ENCODE measurements around the gene HEXIM2. TPM values are rescaled to one million over a fixed set of nuclear protein-coding genes. Genes with fewer than 3 reads are reported as not detected.
A peak's percentile ranks its signal among the peaks of the same experiment; 100 is the strongest.
"Not testable (repeated sequence)": the region's sequence is repeated elsewhere in the genome, so short reads cannot be mapped to it uniquely, and the experiment has no call there.

The HEXIM2 gene
- total RNA-seq, 3 donors from 2014 or later: 5.3 to 7.6 (median 6.2) TPM

- H3K36me3 Mint-ChIP-seq (ENCODE audit: insufficient read depth): no peaks in the 10 kb centered on the region
- ATAC-seq (no peak), DNase-seq (no peak)
- no peaks in the 10 kb centered on the region for H3K9me3 Mint-ChIP-seq
- peaks cover 2% of the 10 kb centered on the region for H3K4me1 Mint-ChIP-seq (ENCODE audit: low read depth)
- H3K4me3 Mint-ChIP-seq: no peak overlapping the region
- H3K27me3 Mint-ChIP-seq (ENCODE audit: low read depth): no peaks in the 10 kb centered on the region
Observed at GRCh38 chr17:45195424-45195823, 33.7 kb downstream of the HEXIM2 start.

- H3K36me3 Mint-ChIP-seq (ENCODE audit: insufficient read depth): no peaks in the 10 kb centered on the region
- H3K9me3 Mint-ChIP-seq: no peaks in the 10 kb centered on the region
- H3K4me1 Mint-ChIP-seq (ENCODE audit: low read depth): peaks cover 2% of the 10 kb centered on the region
- H3K4me3 Mint-ChIP-seq: no peak overlapping the region
- no peaks in the 10 kb centered on the region for H3K27me3 Mint-ChIP-seq (ENCODE audit: low read depth)
- ATAC-seq (no peak), DNase-seq (no peak)
Observed at GRCh38 chr17:45197108-45197507, 35.4 kb downstream of the HEXIM2 start.

- ATAC-seq (peak; percentile 100), DNase-seq (peak; percentile 87)
- H3K9me3 Mint-ChIP-seq: no peaks in the 10 kb centered on the region
- H3K36me3 Mint-ChIP-seq (ENCODE audit: insufficient read depth): no peaks in the 10 kb centered on the region
- H3K4me3 Mint-ChIP-seq: no peak overlapping the region
- peaks cover 2% of the 10 kb centered on the region for H3K4me1 Mint-ChIP-seq (ENCODE audit: low read depth)
- H3K27me3 Mint-ChIP-seq (ENCODE audit: low read depth): no peaks in the 10 kb centered on the region
Observed at GRCh38 chr17:45197555-45198334, 36.1 kb downstream of the HEXIM2 start.

GRCh38 chr17:45200701-45201100, 39.0 kb downstream of the HEXIM2 start:
- no peaks in the 10 kb centered on the region for H3K27me3 Mint-ChIP-seq (ENCODE audit: low read depth)

GRCh38 chr17:45201457-45201856, 39.8 kb downstream of the HEXIM2 start:
- Mint-ChIP-seq H3K27me3 (ENCODE audit: low read depth) (no peaks in the 10 kb centered on the region), H3K9me3 (no peaks in the 10 kb centered on the region), H3K4me3 (no peak overlapping the region), H3K36me3 (ENCODE audit: insufficient read depth) (no peaks in the 10 kb centered on the region), H3K4me1 (ENCODE audit: low read depth) (peaks cover 2% of the 10 kb centered on the region)
- ATAC-seq (no peak), DNase-seq (no peak)

More at GRCh38 chr17:45200701-45201100, 39.0 kb downstream of the HEXIM2 start:
- no peak overlapping the region for H3K4me3 Mint-ChIP-seq
- no peaks in the 10 kb centered on the region for H3K9me3 Mint-ChIP-seq
- ATAC-seq: no peak
- H3K36me3 Mint-ChIP-seq (ENCODE audit: insufficient read depth): no peaks in the 10 kb centered on the region
- DNase-seq: no peak
- H3K4me1 Mint-ChIP-seq (ENCODE audit: low read depth): peaks cover 2% of the 10 kb centered on the region

GRCh38 chr17:45201880-45202279, 40.2 kb downstream of the HEXIM2 start:
- H3K36me3 Mint-ChIP-seq (ENCODE audit: insufficient read depth); H3K27me3 Mint-ChIP-seq (ENCODE audit: low read depth); H3K4me1 Mint-ChIP-seq (ENCODE audit: low read depth); H3K9me3 Mint-ChIP-seq; H3K4me3 Mint-ChIP-seq; DNase-seq; ATAC-seq: not testable (repeated sequence)

- Mint-ChIP-seq H3K27me3 (ENCODE audit: low read depth) (no peaks in the 10 kb centered on the region), H3K4me3 (peak overlapping the region; percentile 88), H3K4me1 (ENCODE audit: low read depth) (peaks cover 39% of the 10 kb centered on the region), H3K9me3 (no peaks in the 10 kb centered on the region), H3K36me3 (ENCODE audit: insufficient read depth) (peaks cover 11% of the 10 kb centered on the region)
- peak; percentile 91 for DNase-seq
- ATAC-seq: no peak
Observed at GRCh38 chr17:45218895-45219661, 57.4 kb downstream of the HEXIM2 start.

Other genes starting within 250 kb of the HEXIM2 start
- gene GFAP, start 246.4 kb upstream of the HEXIM2 start, total RNA-seq: not detected
- 1 to 10 TPM; 2.4 to 4.8 (median 3.7) TPM for gene KIF18B, start 214.1 kb upstream of the HEXIM2 start, total RNA-seq
- gene C1QL1, start 193.6 kb upstream of the HEXIM2 start, total RNA-seq: not detected
- gene DCAKD, start 110.2 kb upstream of the HEXIM2 start, total RNA-seq: 10 to 100 TPM; 17.3 to 21.1 (median 19.1) TPM
- 100 to 1,000 TPM; 228 to 255 (median 241) TPM for gene NMT1, start 100.6 kb upstream of the HEXIM2 start, total RNA-seq
- gene PLCD3, start 29.4 kb upstream of the HEXIM2 start, total RNA-seq: 1 to 10 TPM; 3.5 to 5.5 (median 3.5) TPM
- 1 to 10 TPM; 4.5 to 5.7 (median 4.7) TPM for gene ACBD4, start 26.2 kb upstream of the HEXIM2 start, total RNA-seq
- gene HEXIM1, start 13.4 kb upstream of the HEXIM2 start, total RNA-seq: 10 to 100 TPM; 49.6 to 60.8 (median 51.3) TPM
- 100 to 1,000 TPM; 141 to 190 (median 158) TPM for gene FMNL1, start 60.0 kb downstream of the HEXIM2 start, total RNA-seq
- gene SPATA32, start 100.2 kb downstream of the HEXIM2 start, total RNA-seq: under 1 TPM; 0.25 to 0.63 (median 0.27) TPM
- gene MAP3K14, start 155.1 kb downstream of the HEXIM2 start, total RNA-seq: 10 to 100 TPM; 76.3 to 88.2 (median 85.8) TPM